ENCODE data around the gene LRRC73.

DNA sequence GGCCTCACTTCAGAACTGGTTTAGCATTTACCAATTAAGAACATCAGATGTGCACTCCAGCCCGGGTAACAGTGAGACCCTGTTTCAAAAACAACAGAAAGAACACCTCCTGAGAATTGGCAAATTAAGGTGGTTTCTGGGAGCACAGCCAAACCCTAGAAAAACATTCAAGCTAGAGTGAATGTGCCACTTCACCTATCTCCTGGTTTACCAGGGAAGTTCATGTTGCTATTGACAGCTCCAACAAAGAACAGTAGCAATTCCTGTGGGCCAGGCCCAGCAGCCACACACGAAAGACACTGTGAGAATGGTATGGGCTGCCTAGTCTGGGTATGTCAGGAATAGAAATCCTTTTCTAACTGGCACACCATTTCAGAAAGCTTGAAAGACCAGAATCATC is 11.7 kb upstream of the LRRC73 start:
- TF ChIP-seq EZH2 (IDR thresholded peaks at IDR 0.05; ENCODE audit: low read length, unreplicated experiment): no peak
- TF ChIP-seq, protein P1, sequence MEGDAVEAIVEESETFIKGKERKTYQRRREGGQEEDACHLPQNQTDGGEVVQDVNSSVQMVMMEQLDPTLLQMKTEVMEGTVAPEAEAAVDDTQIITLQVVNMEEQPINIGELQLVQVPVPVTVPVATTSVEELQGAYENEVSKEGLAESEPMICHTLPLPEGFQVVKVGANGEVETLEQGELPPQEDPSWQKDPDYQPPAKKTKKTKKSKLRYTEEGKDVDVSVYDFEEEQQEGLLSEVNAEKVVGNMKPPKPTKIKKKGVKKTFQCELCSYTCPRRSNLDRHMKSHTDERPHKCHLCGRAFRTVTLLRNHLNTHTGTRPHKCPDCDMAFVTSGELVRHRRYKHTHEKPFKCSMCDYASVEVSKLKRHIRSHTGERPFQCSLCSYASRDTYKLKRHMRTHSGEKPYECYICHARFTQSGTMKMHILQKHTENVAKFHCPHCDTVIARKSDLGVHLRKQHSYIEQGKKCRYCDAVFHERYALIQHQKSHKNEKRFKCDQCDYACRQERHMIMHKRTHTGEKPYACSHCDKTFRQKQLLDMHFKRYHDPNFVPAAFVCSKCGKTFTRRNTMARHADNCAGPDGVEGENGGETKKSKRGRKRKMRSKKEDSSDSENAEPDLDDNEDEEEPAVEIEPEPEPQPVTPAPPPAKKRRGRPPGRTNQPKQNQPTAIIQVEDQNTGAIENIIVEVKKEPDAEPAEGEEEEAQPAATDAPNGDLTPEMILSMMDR (conservative IDR thresholded peaks at IDR 0.05; ENCODE audit: low read depth, low read length): no peak

All from PC-3 (cell line).